Sigmoid colon (tissue), 7 donors: ENCODE data around the gene RPUSD4. TPM values are rescaled to one million over a fixed set of nuclear protein-coding genes. Genes with fewer than 3 reads are reported as not detected.

Experiments used
- DNase-seq: peaks from one replicate; pipeline ENCODE4 v3.0.0-alpha.2; 2019
- H3K27ac ChIP-seq, 4 donors: fragments of 200-600 bp; sonication (generic); one replicate each; pipeline ENCODE4 v1.5.1; 2016 to 2019; ENCODE audit warnings: mild to moderate bottlenecking in 1 of 4
- H3K27me3 ChIP-seq, 3 donors: fragments of 200-600 bp; sonication (generic); one replicate each; pipeline ENCODE4 v1.5.1; 2019; ENCODE audit warnings: mild to moderate bottlenecking in 1 of 3
- H3K36me3 ChIP-seq, 4 donors: fragments of 200-600 bp; sonication (generic); one replicate each; pipeline ENCODE4 v1.5.1; 2016 to 2019
- H3K4me1 ChIP-seq, 4 donors: fragments of 200-600 bp; sonication (generic); one replicate each; pipeline ENCODE4 v1.5.1; 2017 to 2019
- H3K4me3 ChIP-seq, 4 donors: fragments of 200-600 bp; sonication (generic); one replicate each; pipeline ENCODE4 v1.5.1; 2017 to 2019; ENCODE audit warnings: mild to moderate bottlenecking in 2 of 4, moderate library complexity in 1 of 4
- H3K9me3 ChIP-seq, 4 donors: fragments of 200-600 bp in 3 of 4; sonication (generic) in 3 of 4; one replicate each; pipeline versions ENCODE4 v1.5.1 to v1.6.1; 2013 to 2019
- EP300 ChIP-seq, 4 donors: sonication (generic); formaldehyde crosslinking; IDR thresholded peaks; one replicate each; pipeline ENCODE4 v1.6.1; 2017; ENCODE audit warnings: antibody characterized with exemption in 4 of 4
- POLR2A ChIP-seq, 2 donors: fragments of 450-650 bp; IDR thresholded peaks; one replicate each; pipeline ENCODE4 v1.6.1; 2016; ENCODE audit warnings: antibody characterized with exemption in 2 of 2, mild to moderate bottlenecking in 2 of 2, moderate library complexity in 2 of 2
- POLR2AphosphoS5 ChIP-seq, 4 donors: sonication (generic); formaldehyde crosslinking; IDR thresholded peaks; one replicate each; pipeline ENCODE4 v1.6.1; 2017; ENCODE audit warnings: antibody characterized with exemption in 4 of 4
- WGBS, 2 donors: extraction: QIAGEN DNeasy Blood & Tissue Kit; methylation state at CpG; one replicate each; pipeline ENCODE4 v1.1.7; 2013; 5-methylcytosine and 5-hydroxymethylcytosine counted together
- intact Hi-C: fragments of 100-400 bp; cut with DNase I; formaldehyde crosslinking; loops from one replicate; pipeline ENCODE4 v1.15.1; 2023
- polyA plus RNA-seq, 3 donors: library from polyadenylated mRNA; stranded (reverse); fragments of 200-250 nt; gene quantifications; one replicate each; pipeline ENCODE4 v1.2.3, GENCODE V29; 2013
- total RNA-seq, 4 donors: library from RNA; depleted of rRNA; stranded (reverse); fragments of >200 nt; gene quantifications; one replicate each; pipeline ENCODE4 v1.1.0, GENCODE V29; 2016
- TF ChIP-seq, protein P1 (sequence below), 4 experiments: fragments of 450-650 bp in 3 of 4; fragments of 200-600 bp in 1 of 4; IDR thresholded peaks; one replicate each; pipeline ENCODE4 v1.5.1; 2016 to 2019; ENCODE audit warnings: antibody characterized with exemption in 4 of 4, mild to moderate bottlenecking in 3 of 4, moderate library complexity in 2 of 4
- donor health status: healthy with polysubstance abuse.
- donor health status: Bipolar disorder and iron deficiency.
- donor health status: healthy.

The RPUSD4 gene
- total and polyA plus RNA-seq, 7 donors: 7.9 to 24.4 (median 16.0) TPM

DNA sequence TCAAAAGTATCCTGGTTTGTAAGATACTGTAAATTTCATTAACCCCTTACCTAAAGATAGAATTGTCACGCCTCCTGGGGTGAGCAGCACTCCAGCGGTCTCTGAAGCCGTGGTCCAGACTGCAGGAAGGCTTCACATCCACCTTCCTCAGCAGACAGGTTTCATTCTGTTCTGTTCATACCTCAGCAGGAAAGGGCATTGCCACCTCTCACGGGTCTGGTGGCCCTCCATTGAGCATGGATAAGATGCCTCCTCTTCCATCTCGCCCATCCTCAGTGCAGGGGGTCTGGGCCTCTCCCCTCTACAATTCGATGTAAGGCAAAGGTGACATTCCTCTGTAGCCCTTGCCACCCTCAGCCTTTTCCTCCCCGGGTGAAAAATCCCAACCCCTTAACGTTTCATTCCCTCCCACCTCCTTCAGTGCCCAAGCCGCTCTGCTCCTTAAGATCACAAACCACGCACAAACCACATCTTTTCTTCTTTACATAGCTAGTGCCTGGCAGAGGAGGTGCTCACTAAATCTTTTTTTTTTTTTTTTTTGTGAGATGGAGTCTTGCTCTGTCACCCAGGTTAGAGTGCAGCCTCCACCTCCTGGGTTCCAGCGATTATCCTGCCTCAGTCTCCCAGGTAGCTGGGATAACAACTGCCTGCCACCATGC, 28.5 kb downstream of the RPUSD4 start:
- intact Hi-C loops: no loop called here
- DNase-seq: no peak
- Histone ChIP-seq H3K27ac (no peak overlapping the region), H3K4me1 (peaks cover 0 to 10% (median 0%) of the 10 kb centered on the region in 4 donors), H3K4me3 (no peak overlapping the region), H3K36me3 (no peaks in the 10 kb centered on the region), H3K27me3 (no peaks in the 10 kb centered on the region), H3K9me3 (no peaks in the 10 kb centered on the region)
- 78 to 86% methylated on average over 11 of the region's 11 CpGs for WGBS, 2 donors
- TF ChIP-seq, protein P1, sequence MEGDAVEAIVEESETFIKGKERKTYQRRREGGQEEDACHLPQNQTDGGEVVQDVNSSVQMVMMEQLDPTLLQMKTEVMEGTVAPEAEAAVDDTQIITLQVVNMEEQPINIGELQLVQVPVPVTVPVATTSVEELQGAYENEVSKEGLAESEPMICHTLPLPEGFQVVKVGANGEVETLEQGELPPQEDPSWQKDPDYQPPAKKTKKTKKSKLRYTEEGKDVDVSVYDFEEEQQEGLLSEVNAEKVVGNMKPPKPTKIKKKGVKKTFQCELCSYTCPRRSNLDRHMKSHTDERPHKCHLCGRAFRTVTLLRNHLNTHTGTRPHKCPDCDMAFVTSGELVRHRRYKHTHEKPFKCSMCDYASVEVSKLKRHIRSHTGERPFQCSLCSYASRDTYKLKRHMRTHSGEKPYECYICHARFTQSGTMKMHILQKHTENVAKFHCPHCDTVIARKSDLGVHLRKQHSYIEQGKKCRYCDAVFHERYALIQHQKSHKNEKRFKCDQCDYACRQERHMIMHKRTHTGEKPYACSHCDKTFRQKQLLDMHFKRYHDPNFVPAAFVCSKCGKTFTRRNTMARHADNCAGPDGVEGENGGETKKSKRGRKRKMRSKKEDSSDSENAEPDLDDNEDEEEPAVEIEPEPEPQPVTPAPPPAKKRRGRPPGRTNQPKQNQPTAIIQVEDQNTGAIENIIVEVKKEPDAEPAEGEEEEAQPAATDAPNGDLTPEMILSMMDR (IDR thresholded peaks at IDR 0.05): no peak
- TF ChIP-seq EP300 (IDR thresholded peaks at IDR 0.05): no peak
- TF ChIP-seq POLR2AphosphoS5 (IDR thresholded peaks at IDR 0.05): no peak
- no peak for TF ChIP-seq POLR2A (IDR thresholded peaks at IDR 0.05)

DNA sequence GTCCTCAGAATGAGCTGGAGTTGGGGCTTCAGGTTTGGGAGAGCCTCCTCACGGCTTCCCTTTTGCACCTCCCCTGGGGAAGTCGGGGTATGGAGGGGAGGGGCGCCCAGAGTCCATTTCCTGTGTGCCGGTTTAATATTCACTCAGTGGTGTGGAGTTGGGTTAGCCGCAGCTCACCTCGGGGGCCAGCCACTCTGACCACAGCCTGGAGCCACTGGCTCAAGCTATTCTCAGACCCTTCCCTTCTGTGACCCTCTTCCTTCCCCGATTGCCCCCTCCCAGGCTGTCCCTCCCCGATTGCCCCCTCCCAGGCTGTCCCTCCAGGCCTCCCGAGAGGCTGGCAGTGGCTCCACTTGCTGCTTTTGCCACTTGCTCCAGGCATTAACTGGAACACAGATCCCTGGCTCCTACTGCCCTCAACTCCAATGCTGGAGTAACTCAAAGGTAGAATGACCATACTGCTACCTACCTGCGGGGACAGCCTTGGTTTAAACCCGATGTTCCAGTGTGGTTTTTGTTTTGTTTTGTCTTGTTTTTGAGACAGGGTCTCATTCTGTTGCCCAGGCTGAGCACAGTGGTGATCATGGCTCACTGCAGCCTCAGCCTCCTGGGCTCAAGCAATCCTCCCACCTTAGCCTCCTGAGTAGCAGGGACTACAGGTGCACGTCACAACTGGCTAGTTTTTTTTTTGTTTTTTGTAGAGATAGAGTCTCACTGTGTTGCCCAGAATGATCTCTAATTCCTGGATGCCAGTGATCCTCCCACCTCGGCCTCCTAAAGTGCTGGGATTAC, 29.3 kb downstream of the RPUSD4 start:
- Histone ChIP-seq H3K4me1 (peaks cover 0 to 6% (median 0%) of the 10 kb centered on the region in 4 donors), H3K27me3 (no peaks in the 10 kb centered on the region), H3K9me3 (no peaks in the 10 kb centered on the region), H3K27ac (no peak overlapping the region), H3K36me3 (no peaks in the 10 kb centered on the region), H3K4me3 (no peak overlapping the region)
- TF ChIP-seq, protein P1 (IDR thresholded peaks at IDR 0.05): no peak
- TF ChIP-seq EP300 (IDR thresholded peaks at IDR 0.05) (no peak), POLR2A (IDR thresholded peaks at IDR 0.05) (no peak), POLR2AphosphoS5 (IDR thresholded peaks at IDR 0.05) (no peak)
- no peak for DNase-seq
- intact Hi-C loops: no loop called here
- WGBS, 2 donors: 65 to 72% methylated on average over 13 of the region's 13 CpGs

DNA sequence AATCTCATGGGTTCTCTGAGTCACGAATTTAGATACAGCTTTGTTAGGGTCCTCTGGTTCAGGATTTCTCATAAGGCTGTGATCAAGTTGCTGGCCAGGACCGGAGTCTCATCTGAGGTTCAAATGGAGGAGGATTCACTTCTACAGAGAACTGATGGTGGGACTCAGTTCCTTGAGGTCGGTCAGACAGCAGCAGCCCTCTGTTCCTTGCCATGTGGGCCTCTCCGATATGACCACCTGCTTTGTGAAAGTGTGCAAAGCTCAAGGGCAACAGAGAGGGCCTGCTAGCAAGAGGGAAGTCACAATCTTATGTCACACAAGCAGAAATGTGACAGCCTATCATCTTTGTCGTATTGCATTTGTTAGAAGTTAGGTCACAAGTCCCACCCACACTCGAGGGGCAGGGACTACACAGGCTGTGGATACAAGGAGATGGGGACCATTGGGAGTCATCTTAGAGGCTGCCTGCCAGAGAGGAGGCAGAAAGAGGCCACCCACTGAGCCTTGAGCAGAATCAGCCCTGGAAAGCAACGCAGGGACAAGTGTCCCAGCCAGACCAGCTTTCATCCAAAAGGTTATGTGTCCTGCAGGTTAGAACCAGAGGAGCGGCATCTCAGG, 34.5 kb downstream of the RPUSD4 start:
- intact Hi-C loops: no loop called here
- TF ChIP-seq POLR2AphosphoS5 (IDR thresholded peaks at IDR 0.05) (no peak), POLR2A (IDR thresholded peaks at IDR 0.05) (no peak), EP300 (IDR thresholded peaks at IDR 0.05) (no peak)
- TF ChIP-seq, protein P1 (IDR thresholded peaks at IDR 0.05): no peak
- Histone ChIP-seq H3K27ac (no peak overlapping the region), H3K27me3 (no peaks in the 10 kb centered on the region), H3K4me1 (no peaks in the 10 kb centered on the region), H3K36me3 (no peaks in the 10 kb centered on the region), H3K9me3 (no peaks in the 10 kb centered on the region), H3K4me3 (no peak overlapping the region)
- 82 to 91% methylated on average over 8 of the region's 8 CpGs for WGBS, 2 donors
- DNase-seq: no peak

DNA sequence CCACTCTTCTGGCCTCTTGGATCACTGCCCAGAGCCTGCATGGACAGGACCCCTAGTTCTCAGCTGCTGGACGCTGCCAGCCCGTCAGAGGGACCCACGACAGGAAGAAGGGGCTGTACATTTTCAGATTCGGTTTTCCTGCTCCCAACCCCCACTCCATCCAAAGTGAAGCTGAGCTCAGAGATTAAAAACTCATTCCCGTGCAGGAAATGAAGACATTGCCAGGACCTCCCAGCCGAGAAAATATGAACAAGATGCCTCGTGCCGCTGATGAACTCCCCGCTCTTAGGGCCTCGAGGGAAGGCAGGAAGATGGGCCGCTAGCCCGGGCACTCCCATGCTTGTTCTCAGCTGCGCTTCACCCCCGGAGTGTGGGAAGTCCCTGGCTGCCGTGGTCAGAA, 36.1 kb downstream of the RPUSD4 start:
- Histone ChIP-seq H3K36me3 (no peaks in the 10 kb centered on the region), H3K4me3 (no peak overlapping the region), H3K27ac (no peak overlapping the region), H3K4me1 (no peaks in the 10 kb centered on the region), H3K27me3 (no peaks in the 10 kb centered on the region), H3K9me3 (no peaks in the 10 kb centered on the region)
- TF ChIP-seq POLR2AphosphoS5 (IDR thresholded peaks at IDR 0.05) (no peak), EP300 (IDR thresholded peaks at IDR 0.05) (no peak), POLR2A (IDR thresholded peaks at IDR 0.05) (no peak)
- TF ChIP-seq, protein P1 (IDR thresholded peaks at IDR 0.05): no peak
- no peak for DNase-seq
- intact Hi-C loops: no loop called here
- WGBS, 2 donors: 67 to 77% methylated on average over 15 of the region's 15 CpGs
